ENCODE data around the gene ERN1. TPM values are rescaled to one million over a fixed set of nuclear protein-coding genes. Genes with fewer than 3 reads are reported as not detected.
A peak's percentile ranks its signal among the peaks of the same experiment; 100 is the strongest.

Gene ERN1
- total and polyA plus RNA-seq, 2 of the 13 experiments (the other 11 are each of a cell fraction or from before 2014, with no cell fraction given), result 6.0 to 12.7 TPM

DNA sequence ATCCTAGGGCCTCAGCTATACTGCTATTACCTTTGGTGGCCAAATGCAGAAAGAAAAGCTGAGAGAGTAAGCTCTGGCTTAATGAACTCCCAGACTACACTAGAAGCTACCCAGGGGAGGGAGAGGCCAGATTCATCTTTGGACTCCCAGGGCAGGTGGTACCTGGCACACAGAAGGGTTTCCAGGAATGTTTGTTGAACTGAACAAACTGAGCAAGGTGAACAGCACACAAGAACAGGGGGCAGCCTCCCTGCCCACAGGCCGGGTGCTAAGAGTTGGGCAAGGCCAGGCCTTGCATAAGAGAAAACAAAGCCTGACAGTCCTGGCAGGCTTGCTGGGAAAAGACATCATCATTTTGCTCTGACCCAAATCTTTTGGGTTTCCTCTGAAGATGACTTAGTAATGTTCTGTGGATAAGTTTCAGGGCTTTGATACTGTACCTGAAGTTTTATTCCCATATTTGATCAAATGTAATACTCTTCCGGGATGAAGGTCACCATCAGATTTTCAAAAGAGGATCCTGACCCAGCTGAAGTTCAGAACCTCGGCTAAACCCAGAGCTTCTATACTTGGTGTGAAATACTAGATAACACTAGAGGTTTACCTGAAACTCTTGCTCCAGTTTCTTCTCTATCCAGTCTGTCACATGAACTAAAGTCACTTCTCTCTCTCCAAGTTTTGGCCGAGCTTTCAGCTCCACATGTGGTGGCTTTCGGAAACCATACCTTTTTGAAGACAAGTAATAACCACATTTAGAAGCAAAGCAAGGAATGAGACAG is 20.5 kb upstream of the ERN1 start (continued):
- TF ChIP-seq, protein P1, sequence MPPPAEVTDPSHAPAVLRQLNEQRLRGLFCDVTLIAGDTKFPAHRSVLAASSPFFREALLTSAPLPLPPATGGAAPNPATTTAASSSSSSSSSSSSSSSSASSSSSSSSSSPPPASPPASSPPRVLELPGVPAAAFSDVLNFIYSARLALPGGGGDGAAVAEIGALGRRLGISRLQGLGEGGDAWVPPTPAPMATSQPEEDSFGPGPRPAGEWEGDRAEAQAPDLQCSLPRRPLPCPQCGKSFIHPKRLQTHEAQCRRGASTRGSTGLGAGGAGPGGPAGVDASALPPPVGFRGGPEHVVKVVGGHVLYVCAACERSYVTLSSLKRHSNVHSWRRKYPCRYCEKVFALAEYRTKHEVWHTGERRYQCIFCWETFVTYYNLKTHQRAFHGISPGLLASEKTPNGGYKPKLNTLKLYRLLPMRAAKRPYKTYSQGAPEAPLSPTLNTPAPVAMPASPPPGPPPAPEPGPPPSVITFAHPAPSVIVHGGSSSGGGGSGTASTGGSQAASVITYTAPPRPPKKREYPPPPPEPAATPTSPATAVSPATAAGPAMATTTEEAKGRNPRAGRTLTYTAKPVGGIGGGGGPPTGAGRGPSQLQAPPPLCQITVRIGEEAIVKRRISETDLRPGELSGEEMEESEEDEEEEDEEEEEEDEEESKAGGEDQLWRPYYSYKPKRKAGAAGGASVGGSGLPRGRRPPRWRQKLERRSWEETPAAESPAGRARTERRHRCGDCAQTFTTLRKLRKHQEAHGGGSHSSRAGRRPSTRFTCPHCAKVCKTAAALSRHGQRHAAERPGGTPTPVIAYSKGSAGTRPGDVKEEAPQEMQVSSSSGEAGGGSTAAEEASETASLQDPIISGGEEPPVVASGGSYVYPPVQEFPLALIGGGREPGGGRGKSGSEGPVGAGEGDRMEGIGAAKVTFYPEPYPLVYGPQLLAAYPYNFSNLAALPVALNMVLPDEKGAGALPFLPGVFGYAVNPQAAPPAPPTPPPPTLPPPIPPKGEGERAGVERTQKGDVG (CRISPR knock-in tag; IDR thresholded peaks at IDR 0.05; ENCODE audit: borderline replicate concordance), result no peak
- no peak for TF ChIP-seq MYNN (CRISPR knock-in tag; IDR thresholded peaks at IDR 0.05; ENCODE audit: low read depth)
- no peak for TF ChIP-seq ZNF841 (CRISPR knock-in tag; IDR thresholded peaks at IDR 0.05; ENCODE audit: borderline replicate concordance)
- TF ChIP-seq ZNF12 (CRISPR knock-in tag; IDR thresholded peaks at IDR 0.05), result peak; percentile 86
- no peak for TF ChIP-seq RBAK (CRISPR knock-in tag; IDR thresholded peaks at IDR 0.05)
- TF ChIP-seq, protein P2, sequence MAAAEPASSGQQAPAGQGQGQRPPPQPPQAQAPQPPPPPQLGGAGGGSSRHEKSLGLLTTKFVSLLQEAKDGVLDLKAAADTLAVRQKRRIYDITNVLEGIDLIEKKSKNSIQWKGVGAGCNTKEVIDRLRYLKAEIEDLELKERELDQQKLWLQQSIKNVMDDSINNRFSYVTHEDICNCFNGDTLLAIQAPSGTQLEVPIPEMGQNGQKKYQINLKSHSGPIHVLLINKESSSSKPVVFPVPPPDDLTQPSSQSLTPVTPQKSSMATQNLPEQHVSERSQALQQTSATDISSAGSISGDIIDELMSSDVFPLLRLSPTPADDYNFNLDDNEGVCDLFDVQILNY (CRISPR knock-in tag; conservative IDR thresholded peaks at IDR 0.05), result no peak
- peak; percentile 61; the same call in 1 of the 2 replicates for TF ChIP-seq ZNF343 (CRISPR knock-in tag; IDR thresholded peaks at IDR 0.05)
- TF ChIP-seq ZNF550 (CRISPR knock-in tag; IDR thresholded peaks at IDR 0.05; ENCODE audit: borderline replicate concordance), result no peak
- TF ChIP-seq ZNF225 (CRISPR knock-in tag; IDR thresholded peaks at IDR 0.05), result peak; percentile 80; the same call in 1 of the 2 replicates
- TF ChIP-seq ZNF878 (CRISPR knock-in tag; IDR thresholded peaks at IDR 0.05), result peak; percentile 95
- peak; percentile 94 for TF ChIP-seq ZNF263 (CRISPR knock-in tag; IDR thresholded peaks at IDR 0.05)
- TF ChIP-seq ZFP62 (CRISPR knock-in tag; IDR thresholded peaks at IDR 0.05), result no peak
- TF ChIP-seq, protein P3, sequence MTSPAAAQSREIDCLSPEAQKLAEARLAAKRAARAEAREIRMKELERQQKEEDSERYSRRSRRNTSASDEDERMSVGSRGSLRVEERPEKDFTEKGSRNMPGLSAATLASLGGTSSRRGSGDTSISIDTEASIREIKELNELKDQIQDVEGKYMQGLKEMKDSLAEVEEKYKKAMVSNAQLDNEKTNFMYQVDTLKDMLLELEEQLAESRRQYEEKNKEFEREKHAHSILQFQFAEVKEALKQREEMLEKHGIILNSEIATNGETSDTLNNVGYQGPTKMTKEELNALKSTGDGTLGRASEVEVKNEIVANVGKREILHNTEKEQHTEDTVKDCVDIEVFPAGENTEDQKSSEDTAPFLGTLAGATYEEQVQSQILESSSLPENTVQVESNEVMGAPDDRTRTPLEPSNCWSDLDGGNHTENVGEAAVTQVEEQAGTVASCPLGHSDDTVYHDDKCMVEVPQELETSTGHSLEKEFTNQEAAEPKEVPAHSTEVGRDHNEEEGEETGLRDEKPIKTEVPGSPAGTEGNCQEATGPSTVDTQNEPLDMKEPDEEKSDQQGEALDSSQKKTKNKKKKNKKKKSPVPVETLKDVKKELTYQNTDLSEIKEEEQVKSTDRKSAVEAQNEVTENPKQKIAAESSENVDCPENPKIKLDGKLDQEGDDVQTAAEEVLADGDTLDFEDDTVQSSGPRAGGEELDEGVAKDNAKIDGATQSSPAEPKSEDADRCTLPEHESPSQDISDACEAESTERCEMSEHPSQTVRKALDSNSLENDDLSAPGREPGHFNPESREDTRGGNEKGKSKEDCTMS (CRISPR knock-in tag; conservative IDR thresholded peaks at IDR 0.05), result no peak
- TF ChIP-seq, protein P4, sequence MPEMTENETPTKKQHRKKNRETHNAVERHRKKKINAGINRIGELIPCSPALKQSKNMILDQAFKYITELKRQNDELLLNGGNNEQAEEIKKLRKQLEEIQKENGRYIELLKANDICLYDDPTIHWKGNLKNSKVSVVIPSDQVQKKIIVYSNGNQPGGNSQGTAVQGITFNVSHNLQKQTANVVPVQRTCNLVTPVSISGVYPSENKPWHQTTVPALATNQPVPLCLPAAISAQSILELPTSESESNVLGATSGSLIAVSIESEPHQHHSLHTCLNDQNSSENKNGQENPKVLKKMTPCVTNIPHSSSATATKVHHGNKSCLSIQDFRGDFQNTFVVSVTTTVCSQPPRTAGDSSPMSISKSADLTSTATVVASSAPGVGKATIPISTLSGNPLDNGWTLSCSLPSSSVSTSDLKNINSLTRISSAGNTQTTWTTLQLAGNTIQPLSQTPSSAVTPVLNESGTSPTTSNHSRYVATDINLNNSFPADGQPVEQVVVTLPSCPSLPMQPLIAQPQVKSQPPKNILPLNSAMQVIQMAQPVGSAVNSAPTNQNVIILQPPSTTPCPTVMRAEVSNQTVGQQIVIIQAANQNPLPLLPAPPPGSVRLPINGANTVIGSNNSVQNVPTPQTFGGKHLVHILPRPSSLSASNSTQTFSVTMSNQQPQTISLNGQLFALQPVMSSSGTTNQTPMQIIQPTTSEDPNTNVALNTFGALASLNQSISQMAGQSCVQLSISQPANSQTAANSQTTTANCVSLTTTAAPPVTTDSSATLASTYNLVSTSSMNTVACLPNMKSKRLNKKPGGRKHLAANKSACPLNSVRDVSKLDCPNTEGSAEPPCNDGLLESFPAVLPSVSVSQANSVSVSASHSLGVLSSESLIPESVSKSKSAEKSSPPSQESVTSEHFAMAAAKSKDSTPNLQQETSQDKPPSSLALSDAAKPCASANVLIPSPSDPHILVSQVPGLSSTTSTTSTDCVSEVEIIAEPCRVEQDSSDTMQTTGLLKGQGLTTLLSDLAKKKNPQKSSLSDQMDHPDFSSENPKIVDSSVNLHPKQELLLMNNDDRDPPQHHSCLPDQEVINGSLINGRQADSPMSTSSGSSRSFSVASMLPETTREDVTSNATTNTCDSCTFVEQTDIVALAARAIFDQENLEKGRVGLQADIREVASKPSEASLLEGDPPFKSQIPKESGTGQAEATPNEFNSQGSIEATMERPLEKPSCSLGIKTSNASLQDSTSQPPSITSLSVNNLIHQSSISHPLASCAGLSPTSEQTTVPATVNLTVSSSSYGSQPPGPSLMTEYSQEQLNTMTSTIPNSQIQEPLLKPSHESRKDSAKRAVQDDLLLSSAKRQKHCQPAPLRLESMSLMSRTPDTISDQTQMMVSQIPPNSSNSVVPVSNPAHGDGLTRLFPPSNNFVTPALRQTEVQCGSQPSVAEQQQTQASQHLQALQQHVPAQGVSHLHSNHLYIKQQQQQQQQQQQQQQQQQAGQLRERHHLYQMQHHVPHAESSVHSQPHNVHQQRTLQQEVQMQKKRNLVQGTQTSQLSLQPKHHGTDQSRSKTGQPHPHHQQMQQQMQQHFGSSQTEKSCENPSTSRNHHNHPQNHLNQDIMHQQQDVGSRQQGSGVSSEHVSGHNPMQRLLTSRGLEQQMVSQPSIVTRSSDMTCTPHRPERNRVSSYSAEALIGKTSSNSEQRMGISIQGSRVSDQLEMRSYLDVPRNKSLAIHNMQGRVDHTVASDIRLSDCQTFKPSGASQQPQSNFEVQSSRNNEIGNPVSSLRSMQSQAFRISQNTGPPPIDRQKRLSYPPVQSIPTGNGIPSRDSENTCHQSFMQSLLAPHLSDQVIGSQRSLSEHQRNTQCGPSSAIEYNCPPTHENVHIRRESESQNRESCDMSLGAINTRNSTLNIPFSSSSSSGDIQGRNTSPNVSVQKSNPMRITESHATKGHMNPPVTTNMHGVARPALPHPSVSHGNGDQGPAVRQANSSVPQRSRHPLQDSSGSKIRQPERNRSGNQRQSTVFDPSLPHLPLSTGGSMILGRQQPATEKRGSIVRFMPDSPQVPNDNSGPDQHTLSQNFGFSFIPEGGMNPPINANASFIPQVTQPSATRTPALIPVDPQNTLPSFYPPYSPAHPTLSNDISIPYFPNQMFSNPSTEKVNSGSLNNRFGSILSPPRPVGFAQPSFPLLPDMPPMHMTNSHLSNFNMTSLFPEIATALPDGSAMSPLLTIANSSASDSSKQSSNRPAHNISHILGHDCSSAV (CRISPR knock-in tag; IDR thresholded peaks at IDR 0.05; ENCODE audit: borderline replicate concordance), result no peak

All from HepG2 (cell line).